ENCODE measurements around the gene RIMKLA. TPM values are rescaled to one million over a fixed set of nuclear protein-coding genes. Genes with fewer than 3 reads are reported as not detected.
A peak's percentile ranks its signal among the peaks of the same experiment; 100 is the strongest.

RIMKLA gene
- total RNA-seq, 1 experiment from 2014 or later: not detected

- peak; percentile 58 for DNase-seq (ENCODE audit: unreplicated experiment)
- intact Hi-C loops (cut with micrococcal nuclease): loop anchor here (1.0 to 5.0 kb wide), 3 partner anchors 128 to 522 kb away; partner anchors contain the start of gene CCDC30
- no peaks in the 10 kb centered on the region for H3K9me3 Mint-ChIP-seq (ENCODE audit: unreplicated experiment)
- TF ChIP-seq, protein P1, sequence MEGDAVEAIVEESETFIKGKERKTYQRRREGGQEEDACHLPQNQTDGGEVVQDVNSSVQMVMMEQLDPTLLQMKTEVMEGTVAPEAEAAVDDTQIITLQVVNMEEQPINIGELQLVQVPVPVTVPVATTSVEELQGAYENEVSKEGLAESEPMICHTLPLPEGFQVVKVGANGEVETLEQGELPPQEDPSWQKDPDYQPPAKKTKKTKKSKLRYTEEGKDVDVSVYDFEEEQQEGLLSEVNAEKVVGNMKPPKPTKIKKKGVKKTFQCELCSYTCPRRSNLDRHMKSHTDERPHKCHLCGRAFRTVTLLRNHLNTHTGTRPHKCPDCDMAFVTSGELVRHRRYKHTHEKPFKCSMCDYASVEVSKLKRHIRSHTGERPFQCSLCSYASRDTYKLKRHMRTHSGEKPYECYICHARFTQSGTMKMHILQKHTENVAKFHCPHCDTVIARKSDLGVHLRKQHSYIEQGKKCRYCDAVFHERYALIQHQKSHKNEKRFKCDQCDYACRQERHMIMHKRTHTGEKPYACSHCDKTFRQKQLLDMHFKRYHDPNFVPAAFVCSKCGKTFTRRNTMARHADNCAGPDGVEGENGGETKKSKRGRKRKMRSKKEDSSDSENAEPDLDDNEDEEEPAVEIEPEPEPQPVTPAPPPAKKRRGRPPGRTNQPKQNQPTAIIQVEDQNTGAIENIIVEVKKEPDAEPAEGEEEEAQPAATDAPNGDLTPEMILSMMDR (IDR thresholded peaks at IDR 0.05; ENCODE audit: unreplicated experiment): no peak
- POLR2A ChIA-PET: interaction anchor here (0.6 to 2.8 kb wide), 19 partner anchors 10 to 433 kb away, joined by 3 to 23 read pairs (median 4); partner anchors contain the start of genes C1orf50, CCDC30, P3H1 and PPCS
- H3K36me3 Mint-ChIP-seq (ENCODE audit: insufficient read depth, unreplicated experiment): no peaks in the 10 kb centered on the region
- no TSS peak for BruUV-seq (replicated peaks)
- peaks cover 38% of the 10 kb centered on the region for H3K4me1 Mint-ChIP-seq (ENCODE audit: insufficient read depth, unreplicated experiment)
- CTCF ChIA-PET: interaction anchor here (0.7 to 3.6 kb wide), 3 partner anchors 9 to 160 kb away, joined by 3 to 39 read pairs (median 7); no protein-coding TSS in a partner anchor
- H3K4me3 Mint-ChIP-seq (ENCODE audit: unreplicated experiment): peak overlapping the region; percentile 79
- peak overlapping the region; percentile 92 for H3K27ac Mint-ChIP-seq (ENCODE audit: low read depth, unreplicated experiment)
- H3K27me3 Mint-ChIP-seq (ENCODE audit: insufficient read depth, unreplicated experiment): no peaks in the 10 kb centered on the region
These were observed 46.1 kb upstream of the RIMKLA start for GRCh38 chr1:42334240-42335049.

- Mint-ChIP-seq H3K27me3 (ENCODE audit: insufficient read depth, unreplicated experiment) (no peaks in the 10 kb centered on the region), H3K4me3 (ENCODE audit: unreplicated experiment) (peak within 1 kb of the TSS; percentile 79), H3K4me1 (ENCODE audit: insufficient read depth, unreplicated experiment) (peaks cover 46% of the 10 kb centered on the region), H3K9me3 (ENCODE audit: unreplicated experiment) (no peaks in the 10 kb centered on the region), H3K36me3 (ENCODE audit: insufficient read depth, unreplicated experiment) (no peaks in the 10 kb centered on the region), H3K27ac (ENCODE audit: low read depth, unreplicated experiment) (peak within 1 kb of the TSS; percentile 92)
- peak; percentile 92 for DNase-seq (ENCODE audit: unreplicated experiment)
- intact Hi-C loops (cut with micrococcal nuclease): loop anchor here (2.0 to 5.0 kb wide), 2 partner anchors 128 to 523 kb away; partner anchors contain the start of gene CCDC30
- ChIA-PET CTCF (interaction anchor here (2.1 to 3.6 kb wide), 3 partner anchors 121 to 162 kb away, joined by 7 to 39 read pairs (median 11); no protein-coding TSS in a partner anchor), POLR2A (interaction anchor here (0.6 to 2.4 kb wide), 26 partner anchors 9 to 740 kb away, joined by 3 to 23 read pairs (median 4); partner anchors contain the start of genes C1orf50, CCDC30, P3H1 and PPCS)
- BruUV-seq (replicated peaks): no TSS peak
- TF ChIP-seq, protein P1 (IDR thresholded peaks at IDR 0.05; ENCODE audit: unreplicated experiment): no peak
These were observed 45.4 kb upstream of the RIMKLA start, which contains the start of gene FOXJ3 for GRCh38 chr1:42335050-42335808. FOXJ3 (minus strand) TSS chr1:42335235; CDS start chr1:42311093, 24,142 bp downstream.

- Mint-ChIP-seq H3K27ac (ENCODE audit: low read depth, unreplicated experiment) (peak overlapping the region; percentile 80), H3K4me3 (ENCODE audit: unreplicated experiment) (peak overlapping the region; percentile 79), H3K4me1 (ENCODE audit: insufficient read depth, unreplicated experiment) (peaks cover 46% of the 10 kb centered on the region), H3K9me3 (ENCODE audit: unreplicated experiment) (no peaks in the 10 kb centered on the region), H3K36me3 (ENCODE audit: insufficient read depth, unreplicated experiment) (no peaks in the 10 kb centered on the region), H3K27me3 (ENCODE audit: insufficient read depth, unreplicated experiment) (no peaks in the 10 kb centered on the region)
- DNase-seq (ENCODE audit: unreplicated experiment): peak; percentile 69
- ChIA-PET CTCF (interaction anchor here (0.7 to 2.1 kb wide), 3 partner anchors 42 to 355 kb away, joined by 3 to 11 read pairs (median 3); no protein-coding TSS in a partner anchor), POLR2A (interaction anchor here (0.6 to 1.7 kb wide), 15 partner anchors 11 to 739 kb away, joined by 3 to 8 read pairs (median 4); partner anchors contain the start of genes C1orf50, CCDC30 and P3H1)
- BruUV-seq (replicated peaks): TSS peak; percentile 80
- TF ChIP-seq, protein P1 (IDR thresholded peaks at IDR 0.05; ENCODE audit: unreplicated experiment): no peak
- intact Hi-C loops (cut with micrococcal nuclease): loop anchor here (2.0 to 5.0 kb wide), 2 partner anchors 127 to 524 kb away; partner anchors contain the start of gene CCDC30
These were observed 44.6 kb upstream of the RIMKLA start for GRCh38 chr1:42335809-42336518.
